C4-2B (cell line): ENCODE results near the gene SGIP1.

ENCODE experiments used
- H3K27ac ChIP-seq: fragments of 450-650 bp; 2 replicates; pipeline ENCODE4 v1.5.1; 2017
- CTCF ChIP-seq: fragments of 450-650 bp; conservative IDR thresholded peaks from 2 replicates; pipeline ENCODE4 v1.5.1; 2017; ENCODE audit warnings: mild to moderate bottlenecking
- ZFX ChIP-seq: fragments of 450-650 bp; IDR thresholded peaks from 2 replicates; pipeline ENCODE4 v1.6.1; 2017

SGIP1 gene

GRCh38 chr1:66556161-66556611, 22.2 kb downstream of the SGIP1 start:
- H3K27ac ChIP-seq = no peak overlapping the region
- no peak for TF ChIP-seq ZFX
- TF ChIP-seq CTCF = no peak

- no peak overlapping the region for H3K27ac ChIP-seq
- no peak for TF ChIP-seq ZFX
- no peak for TF ChIP-seq CTCF
These were observed 23.2 kb downstream of the SGIP1 start for GRCh38 chr1:66557157-66557556.

- TF ChIP-seq CTCF = no peak
- H3K27ac ChIP-seq = no peak overlapping the region
These were observed 25.6 kb downstream of the SGIP1 start for GRCh38 chr1:66559517-66559916.

- no peak overlapping the region for H3K27ac ChIP-seq
- TF ChIP-seq CTCF (no peak), ZFX (no peak)
These were observed 28.6 kb downstream of the SGIP1 start for GRCh38 chr1:66562561-66562960.

GRCh38 chr1:66563094-66563800, 29.3 kb downstream of the SGIP1 start:
- no peak overlapping the region for H3K27ac ChIP-seq
- TF ChIP-seq ZFX = no peak
- TF ChIP-seq CTCF = no peak

GRCh38 chr1:66563941-66564630, 30.1 kb downstream of the SGIP1 start:
- no peak overlapping the region for H3K27ac ChIP-seq
- TF ChIP-seq ZFX (no peak), CTCF (no peak)

GRCh38 chr1:66570196-66570595, 36.2 kb downstream of the SGIP1 start:
- H3K27ac ChIP-seq = no peak overlapping the region
- TF ChIP-seq ZFX (no peak), CTCF (no peak)
